Lower lobe of right lung (tissue), 2 donors: ENCODE measurements around the gene DPY19L1. TPM values are rescaled to one million over a fixed set of nuclear protein-coding genes. Genes with fewer than 3 reads are reported as not detected.
"Not testable (repeated sequence)": the region's sequence is repeated elsewhere in the genome, so short reads cannot be mapped to it uniquely, and the experiment has no call there.

Source experiments
- ATAC-seq, 2 donors: fragments of 200-7000 bp; cut with Tn5 transposase; one replicate each; pipeline ENCODE4 v1.9.1; 2020 to 2022; ENCODE audit warnings: mild to moderate bottlenecking in 2 of 2, moderate library complexity in 2 of 2
- DNase-seq: peaks from one replicate; pipeline ENCODE4 v3.0.0-alpha.2; 2020
- H3K27ac ChIP-seq: fragments of 200-600 bp; one replicate; pipeline ENCODE4 v1.8.0; 2022
- H3K27me3 ChIP-seq: fragments of 200-600 bp; one replicate; pipeline ENCODE4 v1.8.0; 2022; ENCODE audit warnings: low read depth
- H3K36me3 ChIP-seq: fragments of 200-600 bp; one replicate; pipeline ENCODE4 v1.8.0; 2022; ENCODE audit warnings: mild to moderate bottlenecking
- H3K4me1 ChIP-seq: fragments of 200-600 bp; one replicate; pipeline ENCODE4 v1.8.0; 2022
- H3K4me3 ChIP-seq: fragments of 200-600 bp; one replicate; pipeline ENCODE4 v1.8.0; 2022; ENCODE audit warnings: mild to moderate bottlenecking
- H3K9me3 ChIP-seq: fragments of 200-600 bp; one replicate; pipeline ENCODE4 v1.8.0; 2022
- CTCF ChIP-seq: fragments of 200-600 bp; IDR thresholded peaks from one replicate; pipeline ENCODE4 v1.8.0; 2022; ENCODE audit warnings: antibody characterized with exemption, mild to moderate bottlenecking
- intact Hi-C: fragments of 100-400 bp; cut with DNase I; formaldehyde crosslinking; loops from one replicate; pipeline ENCODE4 v1.11.0; 2022
- total RNA-seq: library from RNA; stranded (reverse); fragmentation: NEBNext Ultra II Directional; extraction: Animal tissue kit (Norgen Biotek cat#: 25700); gene quantifications from one replicate; pipeline ENCODE4 v1.2.1, GENCODE V29; 2021
- donor health status: DM: no; HTN: yes; CAD: no; lungs with severe emphysema.

The DPY19L1 gene
- total RNA-seq, 1 donor from 2014 or later, result 38.4 TPM

- intact Hi-C loops, result no loop called here
- H3K27me3 ChIP-seq, result no peaks in the 10 kb centered on the region
- no peak for DNase-seq
- no peak overlapping the region for H3K27ac ChIP-seq
- no peaks in the 10 kb centered on the region for H3K4me1 ChIP-seq
- peaks cover 9% of the 10 kb centered on the region for H3K36me3 ChIP-seq
- ATAC-seq, result no peak
- TF ChIP-seq CTCF, result no peak
- H3K9me3 ChIP-seq, result no peaks in the 10 kb centered on the region
- no peak overlapping the region for H3K4me3 ChIP-seq
Measured at GRCh38 chr7:34958021-34958420, 79.3 kb downstream of the DPY19L1 start.

- H3K4me1 ChIP-seq, result no peaks in the 10 kb centered on the region
- TF ChIP-seq CTCF, result no peak
- no peaks in the 10 kb centered on the region for H3K27me3 ChIP-seq
- H3K9me3 ChIP-seq, result no peaks in the 10 kb centered on the region
- intact Hi-C loops, result no loop called here
- DNase-seq (no peak), ATAC-seq (no peak)
- peaks cover 9% of the 10 kb centered on the region for H3K36me3 ChIP-seq
- H3K27ac ChIP-seq, result no peak overlapping the region
- no peak overlapping the region for H3K4me3 ChIP-seq
Measured at GRCh38 chr7:34952822-34953221, 84.5 kb downstream of the DPY19L1 start.

GRCh38 chr7:34949361-34949760 is 87.9 kb downstream of the DPY19L1 start:
- Histone ChIP-seq H3K4me3 (no peak overlapping the region), H3K27ac (no peak overlapping the region), H3K9me3 (no peaks in the 10 kb centered on the region), H3K36me3 (peaks cover 20% of the 10 kb centered on the region), H3K4me1 (no peaks in the 10 kb centered on the region), H3K27me3 (no peaks in the 10 kb centered on the region)
- ATAC-seq, result no peak
- no peak for TF ChIP-seq CTCF
- intact Hi-C loops, result no loop called here
- DNase-seq, result no peak

- H3K4me3 ChIP-seq, ATAC-seq, intact Hi-C loops, H3K4me1 ChIP-seq, H3K27me3 ChIP-seq, H3K27ac ChIP-seq, DNase-seq, H3K9me3 ChIP-seq: not testable (repeated sequence)
- peaks cover 11% of the 10 kb centered on the region for H3K36me3 ChIP-seq
Measured at GRCh38 chr7:34947427-34947826, 89.9 kb downstream of the DPY19L1 start.

GRCh38 chr7:34946486-34946885 is 90.8 kb downstream of the DPY19L1 start:
- H3K27me3 ChIP-seq, result no peaks in the 10 kb centered on the region
- H3K9me3 ChIP-seq, result no peaks in the 10 kb centered on the region
- peaks cover 11% of the 10 kb centered on the region for H3K36me3 ChIP-seq
- intact Hi-C loops, result no loop called here
- ATAC-seq (peak in 1 of 2 donors; percentile 47), DNase-seq (no peak)
- H3K4me1 ChIP-seq, result no peaks in the 10 kb centered on the region
- no peak overlapping the region for H3K4me3 ChIP-seq
- H3K27ac ChIP-seq, result no peak overlapping the region
- no peak for TF ChIP-seq CTCF

- intact Hi-C loops, DNase-seq, H3K4me1 ChIP-seq, H3K27me3 ChIP-seq, H3K9me3 ChIP-seq, H3K27ac ChIP-seq, H3K4me3 ChIP-seq: not testable (repeated sequence)
- peaks cover 11% of the 10 kb centered on the region for H3K36me3 ChIP-seq
- peak; percentile 35 to 47 for ATAC-seq
Measured at GRCh38 chr7:34945894-34946477, 91.3 kb downstream of the DPY19L1 start.

GRCh38 chr7:34939175-34939574 is 98.1 kb downstream of the DPY19L1 start:
- ATAC-seq, result no peak
- no peak for TF ChIP-seq CTCF
- H3K4me1 ChIP-seq, result no peaks in the 10 kb centered on the region

GRCh38 chr7:34935735-34936165 is 101.5 kb downstream of the DPY19L1 start:
- H3K27me3 ChIP-seq, intact Hi-C loops, H3K9me3 ChIP-seq, ATAC-seq, H3K4me1 ChIP-seq, H3K4me3 ChIP-seq, DNase-seq, H3K27ac ChIP-seq: not testable (repeated sequence)
- peaks cover 34% of the 10 kb centered on the region for H3K36me3 ChIP-seq

More at GRCh38 chr7:34939175-34939574, 98.1 kb downstream of the DPY19L1 start:
- no peak overlapping the region for H3K27ac ChIP-seq
- intact Hi-C loops, result no loop called here
- H3K27me3 ChIP-seq, result no peaks in the 10 kb centered on the region
- H3K36me3 ChIP-seq, result peaks cover 26% of the 10 kb centered on the region
- no peak for DNase-seq
- H3K4me3 ChIP-seq, result no peak overlapping the region
- H3K9me3 ChIP-seq, result no peaks in the 10 kb centered on the region
